Motor neuron (in vitro differentiated cells): ENCODE data around the gene PAM. TPM values are rescaled to one million over a fixed set of nuclear protein-coding genes. Genes with fewer than 3 reads are reported as not detected.
"Not testable (repeated sequence)": the region's sequence is repeated elsewhere in the genome, so short reads cannot be mapped to it uniquely, and the experiment has no call there.

ENCODE experiments used
- ATAC-seq, 8 experiments: fragments of 200-7000 bp; cut with Tn5 transposase; replicated peaks in 6 of 8; 2 replicates each; pipeline ENCODE4 v1.8.0; 2021; ENCODE audit warnings: mild to moderate bottlenecking in 8 of 8, moderate library complexity in 8 of 8
- H3K27ac ChIP-seq, 2 donors: fragments of 250-450 bp; sonication (Bioruptor Pico); 2 replicates each; pipeline ENCODE4 v1.9.0; 2021; ENCODE audit warnings: antibody characterized with exemption in 2 of 2, mild to moderate bottlenecking in 2 of 2, moderate library complexity in 1 of 2
- H3K4me1 ChIP-seq, 2 donors: fragments of 250-450 bp; sonication (Bioruptor Pico); replicated peaks in 1 of 2; 2 replicates each; pipeline ENCODE4 v1.6.1; 2021; ENCODE audit warnings: antibody characterized with exemption in 2 of 2, mild to moderate bottlenecking in 2 of 2, moderate library complexity in 1 of 2
- H3K4me3 ChIP-seq, 5 donors: fragments of 250-450 bp; sonication (Bioruptor Pico); 2 replicates each; pipeline ENCODE4 v1.9.0; 2021; ENCODE audit warnings: antibody characterized with exemption in 5 of 5, mild to moderate bottlenecking in 5 of 5, moderate library complexity in 4 of 5
- WGBS, 10 experiments: fragments of 450-650 bp; shearing (Covaris generic); methylation state at CpG; one replicate each; pipeline ENCODE4 v1.0.0; 2022; 5-methylcytosine and 5-hydroxymethylcytosine counted together
- in situ Hi-C, 9 experiments: fragments of 400-800 bp; cut with MboI; loops; one replicate each; pipeline ENCODE4 v1.15.0; 2021; ENCODE audit warnings: low sequenced_read_pairs in 9 of 9, low pct_unique_long_range_greater_than_20kb in 2 of 9; ENCODE audit not compliant: unreplicated experiment in 9 of 9
- total RNA-seq, 8 experiments: library from RNA; unstranded; fragments of 300-600 nt; gene quantifications; 2 replicates each; pipeline versions ENCODE4 v1.2.3 to v1.2.4, GENCODE V29; 2022

PAM gene
- total RNA-seq, 8 experiments from 2014 or later, result 49.0 to 439 (median 74.4) TPM

DNA sequence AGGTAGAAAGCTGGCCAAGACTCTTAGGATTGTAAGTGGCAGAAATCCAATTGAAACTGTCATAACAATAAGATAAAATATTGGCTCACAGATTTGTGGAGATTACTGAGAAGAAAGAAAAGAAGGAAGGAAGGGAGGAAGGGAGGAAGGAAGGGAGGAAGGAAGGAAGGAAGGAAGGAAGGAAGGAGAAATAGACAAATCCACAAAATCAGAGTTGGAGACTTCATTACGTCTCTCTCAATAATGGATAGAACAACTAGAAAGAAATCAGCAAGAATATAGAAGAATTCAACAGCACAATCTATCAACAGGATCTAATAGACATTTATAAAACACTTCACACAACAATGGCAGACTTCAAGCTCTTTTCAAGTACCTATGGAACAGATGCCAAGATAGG lies 17.9 kb upstream of the PAM start:
- no peaks in the 10 kb centered on the region for H3K4me1 ChIP-seq
- no peak overlapping the region for H3K27ac ChIP-seq
- in situ Hi-C loops, result no loop called here
- no peak for ATAC-seq
- no peak overlapping the region for H3K4me3 ChIP-seq
- 14 to 82% (median 61%) methylated on average over 1 of the region's 1 CpG; no CpG with 5 or more reads in 2 of the 10 experiments for WGBS, 10 experiments

DNA sequence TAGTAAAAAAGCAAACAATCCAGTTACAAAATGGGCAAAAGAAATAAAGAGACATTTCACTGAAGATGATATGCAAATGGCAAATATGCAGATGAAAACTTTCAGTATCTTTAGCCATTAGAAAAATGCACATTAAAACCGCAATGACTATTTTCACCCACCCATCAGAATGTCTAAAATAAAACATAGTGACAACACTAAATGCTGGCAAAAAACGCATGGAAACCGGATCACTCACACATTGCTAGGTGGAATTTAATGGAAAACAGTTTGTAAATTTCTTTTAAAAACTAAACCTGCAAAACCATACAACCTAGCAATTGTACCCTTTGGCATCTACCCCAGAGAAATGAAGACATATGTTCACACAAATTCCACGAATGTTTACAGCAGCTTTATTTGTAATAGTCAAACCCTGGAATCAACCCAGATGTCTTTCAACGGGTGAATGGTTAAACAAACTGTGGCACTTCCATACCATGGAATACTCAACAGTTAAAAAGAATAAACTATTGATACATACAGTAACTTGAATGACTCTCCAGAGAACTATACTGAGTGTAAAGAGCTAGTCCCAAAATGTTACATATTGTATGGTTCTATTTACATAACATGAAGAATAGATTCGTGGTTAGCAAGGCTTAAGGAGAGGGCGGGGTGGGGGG lies 17.2 kb upstream of the PAM start:
- Histone ChIP-seq H3K27ac (no peak overlapping the region), H3K4me3 (no peak overlapping the region), H3K4me1 (no peaks in the 10 kb centered on the region)
- ATAC-seq, result peak in 3 of 8 experiments; percentile 87 to 93 (median 91)
- 0 to 96% (median 78%) methylated on average over 2 to 7 of the region's 7 CpGs for WGBS, 10 experiments
- in situ Hi-C loops, result no loop called here

DNA sequence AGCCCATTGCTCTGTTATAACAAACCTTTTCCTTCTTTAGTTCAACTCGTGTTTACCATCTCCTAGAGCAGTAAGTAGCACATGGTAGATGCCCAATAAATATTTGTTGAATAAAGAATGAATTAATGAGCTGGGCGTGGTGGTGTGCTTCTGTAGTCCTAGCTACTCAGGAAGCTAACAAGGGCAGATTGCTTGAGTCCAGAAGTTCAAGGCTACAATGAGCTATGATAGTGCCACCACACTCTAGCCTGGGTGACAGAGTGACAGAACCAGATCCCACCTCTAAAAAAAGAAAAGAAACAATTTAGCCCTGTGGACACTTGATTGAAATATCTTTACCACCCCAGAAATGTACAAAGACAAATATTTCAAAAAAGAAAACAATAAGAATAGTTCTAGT lies 14.6 kb upstream of the PAM start:
- Histone ChIP-seq H3K4me3 (no peak overlapping the region), H3K4me1 (no peaks in the 10 kb centered on the region), H3K27ac (no peak overlapping the region)
- no peak for ATAC-seq
- in situ Hi-C loops, result no loop called here
- WGBS, 10 experiments, result 33 to 100% (median 79%) methylated on average over 1 to 2 of the region's 2 CpGs; no CpG with 5 or more reads in 1 of the 10 experiments

DNA sequence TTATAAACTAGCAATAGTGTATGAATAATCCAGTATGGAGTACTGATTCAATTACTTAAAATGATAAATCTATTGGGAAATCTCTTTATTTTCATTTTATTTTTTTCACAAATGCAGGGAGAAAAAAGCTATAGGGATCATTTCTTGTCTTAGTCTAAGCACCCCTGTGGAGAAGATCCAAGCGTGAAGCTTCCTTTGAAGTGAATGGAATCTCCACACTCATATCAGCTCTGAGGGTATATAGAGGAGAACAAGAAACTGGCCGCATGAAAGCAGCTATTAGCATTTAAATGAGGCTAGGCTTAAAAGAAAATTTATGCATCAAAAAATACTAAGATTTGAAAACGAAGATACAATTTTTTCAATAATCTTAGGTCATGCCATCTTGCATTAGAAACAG lies 12.9 kb upstream of the PAM start:
- 20 to 93% (median 41%) methylated on average over 2 to 3 of the region's 3 CpGs; no CpG with 5 or more reads in 1 of the 10 experiments for WGBS, 10 experiments
- in situ Hi-C loops, result no loop called here
- Histone ChIP-seq H3K4me3 (no peak overlapping the region), H3K27ac (no peak overlapping the region), H3K4me1 (no peaks in the 10 kb centered on the region)
- ATAC-seq, result no peak

DNA sequence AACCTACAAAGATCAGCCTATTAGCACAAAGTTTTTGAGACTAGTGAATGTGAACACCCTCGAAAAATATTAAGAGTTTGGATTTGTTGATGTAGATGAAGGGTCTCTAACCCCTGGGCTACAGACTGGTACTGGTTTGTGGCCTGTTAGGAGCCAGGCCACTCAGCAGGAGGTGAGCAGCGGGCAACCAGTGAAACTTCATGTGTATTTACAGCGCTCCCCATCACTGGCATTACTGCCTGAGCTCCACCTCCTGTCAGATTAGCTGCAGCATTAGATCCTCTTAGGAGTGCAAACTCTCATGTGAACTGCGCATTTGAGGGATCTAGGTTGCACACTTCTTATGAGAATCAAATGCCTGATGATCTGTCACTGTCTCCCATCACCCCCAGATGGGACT lies 11.2 kb upstream of the PAM start:
- 0 to 100% (median 86%) methylated on average over 1 to 4 of the region's 4 CpGs; no CpG with 5 or more reads in 3 of the 10 experiments for WGBS, 10 experiments
- Histone ChIP-seq H3K27ac (no peak overlapping the region), H3K4me1 (no peaks in the 10 kb centered on the region), H3K4me3 (no peak overlapping the region)
- in situ Hi-C loops, result no loop called here
- no peak for ATAC-seq

- 48 to 100% (median 83%) methylated on average over 1 to 4 of the region's 4 CpGs for WGBS, 10 experiments
- H3K4me3 ChIP-seq, result no peak overlapping the region
- no peak for ATAC-seq
- H3K4me1 ChIP-seq, result no peaks in the 10 kb centered on the region
- no peak overlapping the region for H3K27ac ChIP-seq
- in situ Hi-C loops, result no loop called here
Observed at GRCh38 chr5:102747386-102748166, 7.5 kb upstream of the PAM start.

- Histone ChIP-seq H3K27ac (no peak overlapping the region), H3K4me1 (peaks cover 4 to 10% of the 10 kb centered on the region in 2 donors), H3K4me3 (no peak overlapping the region)
- 57 to 100% (median 74%) methylated on average over 1 to 5 of the region's 5 CpGs; no CpG with 5 or more reads in 1 of the 10 experiments for WGBS, 10 experiments
- in situ Hi-C loops, result no loop called here
- no peak for ATAC-seq
Observed at GRCh38 chr5:102749416-102750030, 5.6 kb upstream of the PAM start.

DNA sequence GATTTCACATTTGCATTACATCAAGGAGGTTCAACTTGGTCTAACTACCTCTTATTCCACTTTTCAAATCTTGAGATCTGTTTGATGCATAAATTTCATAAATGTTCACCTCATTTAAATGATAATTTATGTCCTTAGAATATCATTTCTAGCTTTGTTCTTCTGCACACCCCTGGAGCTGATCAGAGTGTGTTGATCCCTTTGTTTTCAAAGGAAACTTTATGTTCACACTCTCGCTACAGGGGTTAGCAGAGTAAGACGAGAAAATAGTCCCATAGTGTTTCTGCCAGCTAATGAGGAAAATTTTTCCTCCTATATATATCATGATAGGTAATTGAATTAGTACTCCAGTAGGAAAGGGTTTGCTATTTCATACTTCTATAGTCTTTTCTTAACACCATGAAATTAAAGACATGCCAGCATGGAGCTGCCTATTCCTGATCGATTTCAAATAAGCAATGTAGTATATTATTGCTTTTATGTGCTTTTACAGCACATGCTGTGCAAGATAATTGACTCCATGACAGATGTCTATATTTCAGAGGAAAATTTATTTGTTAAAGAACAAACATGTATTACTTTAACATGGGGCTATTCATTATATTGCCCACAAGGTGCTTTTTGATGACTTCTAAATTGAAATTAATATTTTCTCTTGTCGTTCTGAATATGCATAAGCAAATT lies 4.8 kb upstream of the PAM start:
- Histone ChIP-seq H3K27ac (no peak overlapping the region), H3K4me3 (no peak overlapping the region), H3K4me1 (peaks cover 4 to 11% of the 10 kb centered on the region in 2 donors)
- 60 to 100% (median 82%) methylated on average over 1 to 4 of the region's 4 CpGs for WGBS, 10 experiments
- no peak for ATAC-seq
- in situ Hi-C loops, result no loop called here

DNA sequence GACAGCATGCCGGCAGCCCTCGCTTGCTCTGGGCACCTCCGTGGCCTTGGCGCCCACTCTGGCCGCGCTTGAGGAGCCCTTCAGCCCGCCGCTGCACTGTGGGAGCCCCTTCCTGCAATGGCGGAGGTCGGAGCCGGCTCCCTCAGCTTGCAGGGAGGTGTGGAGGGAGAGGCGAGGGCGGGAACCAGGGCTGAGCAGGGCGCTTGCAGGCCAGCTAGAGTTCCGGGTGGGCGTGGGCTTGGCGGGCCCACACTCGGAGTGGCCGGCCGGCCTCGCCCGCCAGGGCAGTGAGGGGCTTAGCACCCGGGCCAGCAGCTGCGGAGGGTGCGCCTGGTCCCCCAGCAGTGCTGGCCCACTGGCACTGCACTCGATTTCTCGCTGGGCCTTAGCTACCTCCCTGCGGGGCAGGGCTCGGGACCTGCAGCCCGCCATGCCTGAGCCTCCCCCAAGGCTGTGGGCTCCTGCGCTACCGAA lies 3.2 kb upstream of the PAM start:
- peaks cover 10 to 11% of the 10 kb centered on the region in 2 donors for H3K4me1 ChIP-seq
- H3K27ac ChIP-seq, H3K4me3 ChIP-seq, ATAC-seq, in situ Hi-C loops: not testable (repeated sequence)
- WGBS, 10 experiments, result 98 to 100% methylated on average over 1 to 6 of the region's 32 CpGs; no CpG with 5 or more reads in 8 of the 10 experiments

DNA sequence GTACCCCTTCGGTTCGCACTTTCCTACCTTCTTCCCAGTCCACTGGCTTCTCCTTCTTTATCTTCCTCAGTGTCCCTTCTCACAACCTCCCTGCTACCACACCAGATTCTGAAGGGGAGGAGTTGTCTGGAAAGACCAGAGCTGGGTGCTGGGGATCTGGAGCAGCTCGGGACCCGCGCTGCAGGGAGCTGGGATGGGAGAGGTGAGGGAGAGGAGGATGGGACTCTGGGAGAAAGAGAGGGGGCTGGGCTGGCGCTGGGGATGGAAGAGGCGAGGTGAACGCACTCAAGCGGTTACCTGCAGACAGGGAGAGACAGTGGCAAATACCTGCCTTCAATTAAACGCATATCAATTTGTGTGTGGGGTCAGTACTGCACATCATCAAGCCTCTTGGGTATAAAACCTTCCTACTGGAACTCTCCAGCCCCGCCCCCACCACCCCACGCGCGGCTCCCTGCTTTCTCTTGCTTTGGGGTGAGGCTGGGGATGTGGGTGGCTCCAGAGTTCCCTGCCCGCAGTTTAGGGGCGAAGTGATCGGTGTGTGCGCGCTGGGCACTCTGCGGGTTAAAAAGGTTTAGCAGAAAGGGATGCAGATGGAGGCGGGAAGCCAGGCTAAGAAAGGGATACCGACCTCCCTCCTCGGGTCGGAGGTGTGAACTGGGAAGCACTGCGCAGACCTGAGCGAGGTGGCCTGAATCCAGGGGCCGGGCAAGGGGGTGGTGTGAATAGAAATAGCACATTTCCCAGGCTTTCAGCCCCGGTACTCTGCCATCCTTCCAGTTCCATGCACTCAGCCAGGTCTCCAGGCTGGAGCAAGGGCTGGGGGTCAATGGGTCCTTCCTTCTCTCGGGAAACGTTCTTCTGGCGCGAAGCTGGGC lies 977 bp upstream of the PAM start:
- Histone ChIP-seq H3K27ac (peak overlapping the region; percentile 51 to 59), H3K4me1 (peaks cover 10 to 11% of the 10 kb centered on the region in 2 donors), H3K4me3 (peak overlapping the region; percentile 58 to 85 (median 69))
- 18 to 92% (median 36%) methylated on average over 2 to 17 of the region's 32 CpGs; no CpG with 5 or more reads in 3 of the 10 experiments for WGBS, 10 experiments
- peak in 3 of 8 experiments; percentile 7 to 14 (median 13) for ATAC-seq
- in situ Hi-C loops, result no loop called here

GRCh38 chr5:102755686-102756371 lies 724 bp downstream of the PAM start:
- ATAC-seq, result peak; percentile 43 to 79 (median 74)
- in situ Hi-C loops, result no loop called here
- WGBS, 10 experiments, result 0 to 13% (median 0%) methylated on average over 1 to 15 of the region's 29 CpGs
- peak overlapping the region; percentile 58 to 85 (median 69) for H3K4me3 ChIP-seq
- H3K4me1 ChIP-seq, result peaks cover 14% of the 10 kb centered on the region in 2 donors
- peak overlapping the region; percentile 51 to 59 for H3K27ac ChIP-seq

- no peak for ATAC-seq
- Histone ChIP-seq H3K4me3 (no peak overlapping the region), H3K4me1 (peaks cover 28 to 33% of the 10 kb centered on the region in 2 donors), H3K27ac (no peak overlapping the region)
- in situ Hi-C loops, result no loop called here
Observed at GRCh38 chr5:102758576-102758975, 3.5 kb downstream of the PAM start.
